Activated T-cell treated with anti-CD3 and anti-CD28 coated beads for 4 hours (primary cell): ENCODE measurements around the gene LMNA.
A peak's percentile ranks its signal among the peaks of the same experiment; 100 is the strongest.
"Not testable (repeated sequence)": the region's sequence is repeated elsewhere in the genome, so short reads cannot be mapped to it uniquely, and the experiment has no call there.

ENCODE experiments used
- DNase-seq: peaks from one replicate; pipeline ENCODE4 v3.0.0-alpha.2; 2020

LMNA gene

DNA sequence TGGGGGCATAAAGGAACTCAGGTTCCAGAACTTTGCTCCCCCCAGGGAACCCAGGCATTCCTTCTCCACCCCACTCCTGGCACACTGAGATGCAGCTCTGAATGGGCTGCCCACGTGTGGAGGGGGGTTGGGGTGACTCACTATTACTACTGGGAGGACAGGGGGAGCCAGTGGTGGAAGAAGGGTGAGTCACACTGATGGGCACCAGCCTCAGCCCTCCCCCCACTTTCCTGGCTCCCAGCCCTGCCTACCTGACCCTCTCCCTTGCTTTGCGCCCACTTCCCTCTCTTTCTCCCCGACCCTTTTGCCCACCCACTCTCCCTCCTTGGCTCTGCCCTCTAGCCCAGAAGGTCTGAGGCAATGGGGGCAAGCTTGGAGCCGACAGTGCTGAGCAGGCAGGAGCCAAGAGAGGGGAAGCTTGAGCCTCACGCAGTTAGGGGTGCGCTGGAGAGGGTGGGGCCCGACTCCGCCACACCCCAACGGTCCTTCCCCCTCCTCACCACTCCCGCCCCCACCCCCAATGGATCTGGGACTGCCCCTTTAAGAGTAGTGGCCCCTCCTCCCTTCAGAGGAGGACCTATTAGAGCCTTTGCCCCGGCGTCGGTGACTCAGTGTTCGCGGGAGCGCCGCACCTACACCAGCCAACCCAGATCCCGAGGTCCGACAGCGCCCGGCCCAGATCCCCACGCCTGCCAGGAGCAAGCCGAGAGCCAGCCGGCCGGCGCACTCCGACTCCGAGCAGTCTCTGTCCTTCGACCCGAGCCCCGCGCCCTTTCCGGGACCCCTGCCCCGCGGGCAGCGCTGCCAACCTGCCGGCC lies at the start of gene LMNA:
Gene LMNA (plus strand): TSS at position 611 of the 818 bp plus-strand sequence. CDS start 208 bp downstream, outside the sequence.
- DNase-seq, result peak; percentile 78

DNA sequence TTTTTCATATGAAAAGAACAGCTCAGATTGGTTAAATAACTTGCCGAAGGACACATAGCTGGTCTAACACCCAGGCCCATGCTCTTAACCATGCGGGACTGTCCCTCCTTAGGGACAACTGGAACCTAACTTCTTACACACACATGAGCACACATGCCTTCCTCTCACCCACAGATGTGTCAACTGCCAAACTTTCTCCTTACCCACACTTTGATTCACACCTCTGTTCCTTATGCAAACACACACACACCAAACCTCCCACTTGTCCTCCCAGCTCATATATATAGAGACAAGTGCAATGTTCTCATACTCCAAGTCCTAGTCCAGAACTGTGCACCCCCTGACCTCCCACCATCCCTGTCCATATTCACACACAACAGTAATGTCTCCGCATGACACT lies 49.3 kb upstream of the LMNA start:
- no peak for DNase-seq

DNA sequence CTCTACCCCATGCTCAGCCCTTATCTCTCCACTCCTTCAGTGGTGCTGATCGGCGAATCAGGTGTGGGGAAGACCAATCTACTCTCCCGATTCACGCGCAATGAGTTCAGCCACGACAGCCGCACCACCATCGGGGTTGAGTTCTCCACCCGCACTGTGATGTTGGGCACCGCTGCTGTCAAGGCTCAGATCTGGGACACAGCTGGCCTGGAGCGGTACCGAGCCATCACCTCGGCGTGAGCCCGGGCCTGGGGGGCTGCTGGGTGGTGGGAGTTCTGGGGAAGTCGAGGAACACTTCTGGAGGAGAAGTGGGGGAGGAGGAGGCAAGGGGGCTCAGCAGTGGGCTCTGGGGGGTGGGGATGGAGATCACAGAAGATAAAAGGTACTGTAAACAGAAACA lies 48.6 kb upstream of the LMNA start:
- no peak for DNase-seq

DNA sequence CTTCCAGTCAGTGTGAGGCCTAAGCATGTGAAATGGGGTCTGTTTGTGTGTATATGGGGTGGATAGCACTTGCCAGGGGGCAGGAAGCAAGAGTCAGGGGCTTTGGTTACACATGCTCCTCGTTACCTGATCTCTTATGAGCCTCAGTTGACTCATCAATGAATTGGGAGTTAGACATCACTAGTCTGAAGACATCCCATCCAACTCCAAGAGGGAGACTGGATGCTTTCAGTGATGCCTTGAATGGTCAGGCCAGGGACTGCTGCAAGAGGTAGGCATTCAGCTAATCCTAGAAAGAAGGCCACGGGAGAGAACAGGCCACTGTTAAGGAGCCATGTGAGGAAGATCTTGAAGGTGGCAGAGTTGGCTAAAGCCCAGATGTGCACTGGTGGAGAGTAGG lies 47.2 kb upstream of the LMNA start:
- DNase-seq, result no peak

DNA sequence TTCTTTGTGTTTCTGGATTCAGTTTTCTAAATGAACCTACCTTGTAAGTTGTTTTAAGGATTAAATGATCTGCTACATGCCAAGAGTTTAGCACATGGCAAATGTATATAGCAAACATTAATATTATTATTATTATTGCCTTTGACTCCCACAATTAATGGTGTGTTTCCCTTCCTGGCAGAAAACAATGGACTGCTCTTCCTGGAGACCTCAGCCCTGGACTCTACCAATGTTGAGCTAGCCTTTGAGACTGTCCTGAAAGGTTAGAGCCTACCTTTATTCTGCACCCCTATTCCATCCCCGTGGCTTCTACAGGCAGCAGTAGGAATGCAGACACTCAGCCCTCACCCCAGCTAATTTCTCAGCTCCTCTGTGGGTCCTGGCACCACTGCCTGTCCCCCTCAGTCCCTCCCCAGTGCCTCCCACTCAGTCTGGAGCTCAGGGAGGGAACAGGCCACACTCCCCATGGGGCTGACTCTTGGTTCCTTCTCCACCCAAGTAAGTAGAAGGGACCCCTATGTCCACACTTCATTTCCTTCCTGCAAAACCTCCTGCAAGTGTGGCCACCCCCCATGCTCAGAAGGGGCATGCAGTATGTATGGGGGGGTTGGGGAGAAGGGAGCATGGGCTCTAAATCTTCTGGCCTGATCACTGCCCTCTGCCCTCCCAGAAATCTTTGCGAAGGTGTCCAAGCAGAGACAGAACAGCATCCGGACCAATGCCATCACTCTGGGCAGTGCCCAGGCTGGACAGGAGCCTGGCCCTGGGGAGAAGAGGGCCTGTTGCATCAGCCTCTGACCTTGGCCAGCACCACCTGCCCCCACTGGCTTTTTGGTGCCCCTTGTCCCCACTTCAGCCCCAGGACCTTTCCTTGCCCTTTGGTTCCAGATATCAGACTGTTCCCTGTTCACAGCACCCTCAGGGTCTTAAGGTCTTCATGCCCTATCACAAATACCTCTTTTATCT lies 44.7 kb upstream of the LMNA start:
- no peak for DNase-seq

DNA sequence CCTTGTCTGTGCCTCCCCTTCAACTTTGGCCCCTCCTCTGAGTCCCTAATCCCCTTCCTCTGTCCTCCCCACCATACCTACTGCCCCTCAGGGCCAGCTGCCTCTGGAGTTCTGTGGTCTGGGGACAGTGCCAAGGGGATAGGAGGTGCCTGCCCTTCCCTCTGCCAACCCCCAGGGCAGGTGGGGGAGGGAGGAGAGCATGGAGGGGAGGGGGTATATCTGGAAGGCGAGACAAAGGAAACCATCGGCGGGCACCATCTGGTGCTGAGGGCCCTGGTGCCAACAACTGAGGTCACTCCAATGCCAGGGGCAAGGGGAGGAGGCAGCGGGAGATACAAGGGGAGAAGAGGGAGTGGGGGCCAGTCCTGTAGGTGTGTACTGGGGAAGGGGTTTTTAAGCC lies 44.0 kb upstream of the LMNA start:
- DNase-seq, result no peak

DNA sequence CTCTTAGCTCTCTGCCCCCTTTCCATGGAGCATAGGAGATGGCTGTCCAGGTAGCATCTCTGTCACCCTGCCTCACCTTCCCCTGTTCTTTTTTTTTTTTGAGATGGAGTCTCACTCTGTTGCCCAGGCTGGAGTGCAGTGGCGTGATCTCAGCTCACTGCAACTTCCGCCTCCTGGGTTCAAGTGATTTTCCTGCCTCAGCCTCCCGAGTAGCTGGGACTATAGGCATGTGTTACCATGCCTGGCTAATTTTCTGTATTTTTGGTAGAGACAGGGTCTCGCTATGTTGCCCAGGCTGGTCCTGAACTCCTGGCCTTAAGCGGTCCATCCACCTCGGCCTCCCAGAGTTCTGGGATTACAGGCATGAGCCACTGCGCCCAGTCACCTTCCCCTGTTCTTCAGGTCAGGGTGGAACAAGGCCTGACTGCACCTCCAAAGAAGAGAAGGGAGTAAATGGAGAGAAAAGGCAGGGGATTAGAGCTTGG lies 43.1 kb upstream of the LMNA start:
- DNase-seq, result not testable (repeated sequence)

DNA sequence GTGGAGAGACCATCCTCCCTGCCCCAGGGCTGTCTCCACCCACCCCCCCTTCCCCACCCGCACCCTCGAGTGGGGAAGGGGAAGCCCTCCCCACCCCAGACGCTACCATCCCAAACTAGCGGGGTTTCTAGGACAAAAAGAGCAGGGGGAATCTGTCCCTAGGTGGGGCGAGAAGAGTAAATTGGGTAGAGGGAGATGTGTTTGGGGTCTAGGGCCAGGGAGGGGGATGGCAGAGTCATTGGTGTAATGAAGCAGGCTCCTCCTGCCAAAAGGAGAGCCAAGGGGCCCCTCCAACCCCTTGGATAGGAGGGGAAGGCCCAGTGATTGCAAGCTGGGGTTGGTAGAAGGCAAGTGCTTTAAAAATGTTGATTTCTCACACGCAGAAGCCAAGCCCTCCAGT lies 42.3 kb upstream of the LMNA start:
- no peak for DNase-seq

DNA sequence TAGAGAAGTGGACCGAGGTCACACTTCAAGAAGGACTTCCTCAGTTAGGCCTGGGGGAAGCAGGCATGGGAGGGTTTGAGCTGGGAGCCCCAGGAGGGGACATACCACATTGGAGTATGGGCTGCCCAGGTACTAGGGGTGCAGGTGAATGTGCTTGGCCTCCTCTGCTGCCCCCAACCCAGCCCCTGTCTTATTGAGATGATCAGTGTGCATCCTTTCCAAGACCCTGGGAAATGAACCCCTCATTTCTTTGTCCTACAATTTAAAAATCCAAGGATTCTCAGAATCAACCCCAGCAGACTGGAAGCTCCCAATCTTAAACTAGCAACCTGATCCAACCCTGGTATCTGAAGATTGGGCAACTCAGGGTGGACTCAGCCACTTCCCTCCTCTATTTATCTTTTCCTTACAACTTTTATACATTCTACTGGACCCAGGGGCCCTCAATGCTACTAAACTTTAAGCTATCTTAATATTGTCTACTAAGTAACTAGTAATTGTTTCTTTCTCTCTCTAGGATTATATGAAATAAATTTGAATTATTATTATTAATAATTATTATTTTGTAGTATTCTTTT lies 41.3 kb upstream of the LMNA start:
- no peak for DNase-seq

DNA sequence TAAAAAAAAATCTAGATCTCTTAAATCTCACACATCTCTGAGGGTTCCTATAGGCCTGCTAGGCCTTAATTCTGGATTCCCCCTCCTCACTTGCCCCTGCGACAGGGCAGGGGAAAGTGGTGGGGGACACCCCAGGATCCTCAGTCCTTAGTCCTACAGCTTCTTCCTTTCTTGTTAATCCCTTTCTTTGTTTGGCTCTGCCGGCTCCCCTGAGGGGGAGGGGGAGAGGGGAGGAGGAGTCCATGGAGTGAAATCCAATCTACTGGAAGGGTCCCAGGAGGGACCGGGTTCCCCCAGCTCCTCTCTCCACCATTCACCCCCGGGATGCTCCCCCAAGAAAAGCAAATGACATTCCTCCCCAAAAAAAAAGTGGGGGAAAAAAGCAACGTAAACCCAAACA lies 40.8 kb upstream of the LMNA start:
- no peak for DNase-seq

DNA sequence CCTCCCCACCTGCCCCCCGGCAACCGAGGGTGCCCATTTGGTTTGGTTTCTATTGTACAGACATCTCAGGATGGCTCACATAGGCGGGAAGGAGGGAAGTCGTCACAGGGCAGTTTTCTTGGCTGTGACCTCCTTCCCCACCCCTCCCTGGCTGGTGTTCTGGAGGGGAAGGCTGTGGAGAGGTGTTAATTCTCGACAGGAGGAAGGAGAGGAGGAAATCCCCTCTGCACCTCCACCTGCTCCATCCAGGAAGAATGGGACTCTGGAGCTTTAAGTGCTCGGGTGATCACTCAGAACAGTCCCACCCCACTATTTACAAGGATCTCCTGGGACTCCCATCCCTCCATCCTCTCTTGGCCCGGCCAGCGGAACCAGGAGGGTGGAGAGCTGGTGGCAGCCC lies 39.9 kb upstream of the LMNA start:
- DNase-seq, result no peak

DNA sequence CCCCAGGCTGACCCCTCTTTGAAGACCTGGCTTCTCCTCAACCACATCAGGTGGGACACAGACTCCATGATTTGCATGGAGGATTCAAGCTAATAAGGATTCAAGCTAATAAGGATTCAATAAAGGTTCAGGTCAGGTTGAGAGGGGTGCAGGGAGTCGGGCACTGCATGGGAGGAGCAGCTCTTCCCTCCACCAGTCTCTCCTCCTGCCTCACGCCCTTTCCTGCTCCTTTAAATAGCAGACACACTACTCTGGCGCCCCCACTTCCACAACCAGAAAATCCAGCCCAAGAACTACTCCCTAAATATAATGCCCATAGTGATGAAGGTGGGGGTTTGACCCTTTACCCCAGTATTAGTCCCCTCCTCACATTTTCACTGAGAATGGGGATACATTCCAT lies 39.3 kb upstream of the LMNA start:
- DNase-seq, result no peak

DNA sequence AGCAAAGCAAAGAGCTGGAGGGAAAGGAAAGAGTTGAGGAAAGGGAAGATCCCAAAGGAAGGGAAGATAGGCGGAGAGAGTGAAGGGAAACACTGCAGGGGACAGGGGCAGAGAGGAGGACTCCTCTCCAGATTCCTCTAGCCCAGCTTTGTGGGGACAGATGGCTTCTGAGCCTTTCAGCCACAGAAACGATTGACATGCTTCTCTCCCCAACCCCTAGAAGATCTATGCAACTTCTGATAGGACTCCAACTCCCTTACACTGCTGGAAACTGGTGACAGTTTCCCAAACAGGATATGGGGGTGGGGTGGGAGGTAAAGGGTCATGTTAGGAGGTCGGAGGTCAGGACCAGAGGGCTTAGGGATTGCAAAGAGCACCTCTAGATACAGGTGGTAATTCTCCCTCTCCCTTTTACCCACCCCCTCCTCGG lies 38.7 kb upstream of the LMNA start:
- DNase-seq, result no peak

DNA sequence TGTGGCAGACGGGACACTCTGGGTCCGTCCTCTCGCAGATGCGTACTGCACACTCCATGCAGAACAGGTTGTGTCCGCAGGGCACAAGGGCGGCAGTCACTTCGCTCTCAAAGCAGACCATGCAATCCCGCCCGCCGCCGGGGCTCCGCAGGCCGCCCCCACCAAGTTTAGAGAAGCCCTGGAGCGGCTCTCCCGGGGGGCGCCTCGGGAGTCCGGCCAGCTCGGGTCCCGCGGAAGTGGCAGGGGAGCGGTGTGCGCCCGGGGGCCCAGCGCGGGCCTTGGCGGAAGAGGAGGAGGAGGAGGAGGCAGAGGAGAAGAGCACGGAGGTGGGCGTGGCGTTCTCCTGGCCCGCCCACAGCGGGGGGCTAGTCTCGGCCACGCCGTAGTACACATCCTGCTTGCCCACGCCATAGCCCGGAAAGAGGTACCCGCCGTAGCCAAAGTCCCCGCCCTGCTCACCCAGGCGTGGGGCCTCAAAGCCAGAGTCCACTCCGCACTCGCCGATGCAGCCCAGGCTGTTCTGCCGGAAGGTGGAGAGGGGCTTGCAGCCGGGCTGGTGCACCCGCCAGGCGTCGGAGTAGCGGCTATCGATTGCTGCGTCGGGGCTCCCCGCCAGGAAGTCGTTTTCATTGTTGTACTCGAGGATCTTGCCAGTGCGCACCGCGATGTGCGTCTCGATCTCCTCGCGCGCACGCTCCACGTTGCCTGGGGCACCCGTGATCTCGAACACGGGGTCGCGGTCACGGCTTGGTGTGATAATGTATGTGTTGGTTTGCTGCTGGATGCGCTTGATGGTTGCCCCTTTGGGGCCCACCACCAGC lies 37.7 kb upstream of the LMNA start:
- no peak for DNase-seq

DNA sequence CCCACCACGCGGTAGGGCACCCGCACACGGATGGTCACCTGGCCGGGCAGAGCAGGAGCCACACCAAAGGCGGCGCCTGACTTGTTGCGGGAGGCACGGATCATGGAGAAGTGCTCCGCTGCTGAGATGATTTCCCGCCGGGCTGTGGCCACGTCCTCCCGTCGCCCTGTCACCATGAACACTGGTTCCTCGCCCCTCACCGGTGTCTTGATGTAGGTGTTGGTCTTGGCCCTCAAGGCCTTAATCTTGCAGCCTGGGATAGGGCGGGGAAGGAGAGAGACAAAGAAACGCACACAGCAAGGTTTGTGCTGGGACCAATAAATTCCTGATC lies 37.1 kb upstream of the LMNA start:
- no peak for DNase-seq

DNA sequence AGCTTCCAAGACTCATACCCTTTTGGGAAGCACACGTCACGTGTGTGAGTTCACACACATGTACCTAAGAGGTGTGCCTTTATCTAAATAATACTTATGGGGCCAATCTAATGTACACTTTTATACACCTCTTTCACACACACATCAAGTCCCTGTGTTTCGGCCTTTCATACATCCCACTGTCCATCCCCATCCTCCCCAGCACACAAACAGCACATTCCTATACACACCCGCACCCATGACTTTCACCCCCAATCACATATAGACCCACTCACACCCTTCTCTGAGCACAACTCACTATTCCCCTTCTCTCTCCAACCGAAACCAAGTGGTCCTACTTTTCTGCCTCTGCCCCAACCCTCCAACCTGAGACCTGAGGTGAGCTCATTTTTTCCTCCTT lies 35.8 kb upstream of the LMNA start:
- DNase-seq, result no peak

DNA sequence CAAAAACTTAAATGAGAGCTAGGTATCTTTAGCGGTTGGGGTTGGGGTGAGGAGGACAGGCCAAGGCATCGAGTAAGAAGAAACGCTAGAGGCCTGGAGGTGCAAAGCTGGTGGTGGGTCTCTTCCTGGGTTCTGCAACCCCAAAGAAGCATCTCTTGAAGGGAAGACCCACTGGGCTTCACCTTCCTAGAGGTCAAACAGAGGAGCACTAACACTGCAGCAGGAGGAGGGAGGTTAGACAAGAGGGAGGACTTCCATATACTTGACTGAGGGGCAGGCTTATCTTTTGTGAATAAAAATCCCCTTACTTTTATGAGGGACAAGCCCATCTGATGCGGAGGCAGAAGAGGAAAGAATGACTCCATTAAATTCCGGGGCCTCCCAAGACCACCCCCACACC lies 34.7 kb upstream of the LMNA start:
- DNase-seq, result no peak

DNA sequence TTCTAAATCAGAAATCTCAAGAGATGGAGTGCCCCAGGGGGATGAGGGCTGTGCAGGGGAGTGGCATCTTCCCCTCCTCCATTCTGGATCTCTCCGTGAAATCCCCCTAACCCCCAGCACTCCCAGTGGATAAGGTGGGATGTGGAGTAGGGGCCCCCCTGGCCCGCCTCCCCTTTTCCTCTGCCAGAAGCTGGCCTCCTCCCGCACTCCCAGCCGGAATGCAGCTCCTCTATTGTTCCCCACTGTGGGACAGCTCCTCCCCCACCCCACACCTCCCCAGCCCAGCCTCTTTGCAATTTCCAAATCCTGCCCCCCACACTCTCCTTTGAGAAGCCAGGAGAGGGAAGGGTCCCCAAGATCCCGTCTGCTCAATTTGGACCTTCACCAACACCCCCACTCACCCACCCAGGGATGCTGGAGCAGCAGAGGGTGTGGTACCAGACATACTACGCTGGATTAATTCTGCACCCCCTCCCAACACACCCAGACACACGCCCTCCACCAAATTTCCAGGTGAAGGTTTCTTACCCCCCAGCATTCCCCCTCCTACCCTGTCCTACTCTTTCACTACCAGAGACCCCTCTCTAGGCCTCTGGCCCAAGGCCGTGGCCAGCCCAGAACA lies 34.2 kb upstream of the LMNA start:
- no peak for DNase-seq

DNA sequence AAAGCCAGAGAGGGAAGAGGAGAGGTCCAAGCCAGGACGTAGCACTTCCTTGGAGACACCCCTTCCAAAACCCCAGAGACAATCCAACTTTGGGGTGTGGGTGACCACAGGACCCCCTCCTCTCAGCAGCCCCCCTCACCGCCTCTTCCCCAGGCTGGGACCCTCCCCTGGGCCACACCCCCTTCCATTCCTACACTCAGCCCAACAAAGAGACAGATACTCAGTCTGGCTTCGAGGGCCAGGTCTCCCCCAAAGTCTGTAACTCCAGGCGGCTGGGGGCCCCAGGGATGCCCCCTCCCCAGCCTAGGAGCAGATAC lies 33.7 kb upstream of the LMNA start:
- no peak for DNase-seq

DNA sequence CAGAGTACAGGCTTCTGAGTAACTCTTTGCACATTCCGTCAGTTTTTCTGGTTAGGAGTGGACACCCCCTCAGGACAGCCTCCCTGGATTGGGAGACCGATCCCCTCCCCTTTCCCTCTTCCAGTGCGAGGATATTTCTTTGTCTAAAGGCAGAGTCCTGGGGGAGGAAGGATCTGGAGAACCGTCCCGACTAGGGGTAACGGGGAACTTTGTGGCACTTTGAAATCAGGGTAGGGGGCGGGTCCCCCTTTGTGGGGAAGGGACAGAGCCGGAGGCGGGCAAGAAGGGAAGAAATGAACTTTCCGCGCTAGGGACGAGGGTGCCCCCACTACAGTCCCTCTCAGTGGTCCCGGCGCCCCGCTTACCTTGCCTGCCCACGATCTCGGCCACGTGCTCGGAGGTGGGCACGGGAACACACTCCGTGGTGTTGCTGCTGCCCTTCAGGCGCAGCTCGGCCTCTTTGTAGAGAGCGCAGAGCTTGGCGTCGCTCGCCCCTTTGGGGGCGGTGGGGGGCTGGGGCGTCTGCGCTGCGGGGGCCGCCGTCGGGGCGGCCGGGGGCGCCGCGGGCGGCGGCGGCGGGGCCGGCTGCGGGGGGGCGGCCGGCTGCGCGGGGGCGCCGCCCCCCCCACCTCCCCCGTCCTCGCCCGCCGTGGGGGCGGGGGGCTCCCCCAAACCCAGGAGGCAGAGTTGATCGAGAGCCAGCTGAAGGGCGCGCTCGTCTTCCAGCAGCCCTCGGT lies 33.2 kb upstream of the LMNA start:
- DNase-seq, result no peak

DNA sequence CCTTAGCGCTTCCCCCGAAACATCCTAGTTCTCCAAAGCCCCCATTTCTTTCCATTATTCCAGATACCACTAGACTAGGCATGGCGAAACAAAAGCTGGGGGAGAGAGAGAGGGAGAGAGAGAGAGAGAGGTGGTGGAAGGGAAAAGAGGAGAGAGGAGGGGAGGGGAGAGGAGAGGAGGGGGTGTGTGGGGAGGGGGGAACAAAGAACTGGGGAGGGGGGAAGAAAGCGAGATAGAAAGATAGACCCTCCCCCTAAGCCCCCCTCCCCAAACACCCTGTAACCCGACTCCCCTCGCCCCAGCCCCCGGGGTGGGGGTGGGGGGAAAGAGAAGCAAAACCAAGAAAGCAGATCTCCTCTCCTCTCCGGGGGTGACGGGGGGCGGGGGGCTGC lies 32.6 kb upstream of the LMNA start:
- no peak for DNase-seq
